B cell (primary cell): Measurements from ENCODE around the gene PARP16. TPM values are rescaled to one million over a fixed set of nuclear protein-coding genes. Genes with fewer than 3 reads are reported as not detected.

Source experiments
- ATAC-seq: fragments of 200-7000 bp; cut with Tn5 transposase; one replicate; pipeline ENCODE4 v1.10.0; 2021; ENCODE audit warnings: low read depth, mild to moderate bottlenecking, moderate number of reproducible peaks, moderate library complexity
- CTCF ChIA-PET: fragments of 350-600 bp; sonication (Branson Sonifier 250); formaldehyde crosslinking; loops from one replicate; lab custom pipeline; 2021; ENCODE audit warnings: antibody characterized with exemption, inconsistent platforms; lab: Charles Lee
- POLR2A ChIA-PET: fragments of 350-600 bp; sonication (Branson Sonifier 250); formaldehyde crosslinking; loops from one replicate; lab custom pipeline; 2021; ENCODE audit warnings: antibody characterized with exemption; lab: Charles Lee
- DNase-seq: peaks from one replicate; pipeline ENCODE4 v3.0.0; 2013
- H2AFZ ChIP-seq: 2 replicates; pipeline ENCODE4 v1.6.1; 2012; ENCODE audit warnings: mild to moderate bottlenecking, low read depth, low read length; ENCODE audit not compliant: insufficient read depth, poor library complexity, severe bottlenecking
- H3K27ac ChIP-seq, 2 donors: 1 replicate in 1 of 2; 2 replicates in 1 of 2; pipeline ENCODE4 v1.5.1; 2012 to 2013; ENCODE audit warnings: low read length in 2 of 2, mild to moderate bottlenecking in 2 of 2, moderate library complexity in 1 of 2
- H3K27me3 ChIP-seq, 4 experiments: fragments of 200-600 bp in 1 of 4; sonication (generic) in 1 of 4; replicated peaks in 1 of 4; 1 replicate in 2 of 4; 2 replicates in 2 of 4; pipeline versions ENCODE4 v1.6.1 to v1.7.0; 2013 to 2016; ENCODE audit warnings: low read length in 3 of 4, mild to moderate bottlenecking in 2 of 4, mixed read lengths in 1 of 4, moderate library complexity in 1 of 4; ENCODE audit not compliant: insufficient read depth in 4 of 4, control insufficient read depth in 3 of 4; ENCODE audit errors: control extremely low read depth in 1 of 4
- H3K36me3 ChIP-seq, 2 experiments: replicated peaks in 1 of 2; 1 replicate in 1 of 2; 2 replicates in 1 of 2; pipeline versions ENCODE4 v1.6.1 to v1.7.1; 2013; ENCODE audit warnings: low read length in 1 of 2; ENCODE audit not compliant: insufficient read depth in 2 of 2, control insufficient read depth in 1 of 2; ENCODE audit errors: control extremely low read depth in 1 of 2, extremely low read depth in 1 of 2
- H3K4me1 ChIP-seq, 2 donors: fragments of 200-600 bp in 1 of 2; sonication (generic) in 1 of 2; 1 replicate in 1 of 2; 2 replicates in 1 of 2; pipeline versions ENCODE4 v1.5.1 to v1.6.1; 2013 to 2017; ENCODE audit warnings: low read length in 2 of 2; ENCODE audit not compliant: control insufficient read depth in 2 of 2, insufficient read depth in 2 of 2
- H3K4me2 ChIP-seq: replicated peaks from 2 replicates; pipeline ENCODE3; 2012; ENCODE audit warnings: mild to moderate bottlenecking, low read depth, low read length; ENCODE audit not compliant: poor library complexity, severe bottlenecking
- H3K4me3 ChIP-seq, 5 experiments: fragments of 200-600 bp in 1 of 5; sonication (generic) in 1 of 5; 1 replicate in 3 of 5; 2 replicates in 2 of 5; pipeline versions ENCODE4 v1.5.1 to v1.7.0; 2011 to 2016; ENCODE audit warnings: low read length in 4 of 5, mild to moderate bottlenecking in 4 of 5, low read depth in 2 of 5, control low read depth in 1 of 5, moderate library complexity in 1 of 5; ENCODE audit not compliant: insufficient read depth in 1 of 5; ENCODE audit errors: control extremely low read depth in 1 of 5, extremely low read depth in 1 of 5
- H3K79me2 ChIP-seq: fragments of 200-600 bp; sonication (generic); one replicate; pipeline ENCODE4 v1.6.0; 2016; ENCODE audit warnings: low read length; ENCODE audit not compliant: control insufficient read depth, insufficient read depth
- H3K9ac ChIP-seq: fragments of 200-600 bp; sonication (generic); 2 replicates; pipeline ENCODE4 v1.6.1; 2017; ENCODE audit warnings: mild to moderate bottlenecking, low read length, moderate library complexity
- H3K9me3 ChIP-seq, 3 donors: one replicate each; pipeline versions ENCODE4 v1.6.1 to v1.7.1; 2013; ENCODE audit warnings: low read length in 2 of 3; ENCODE audit not compliant: control insufficient read depth in 2 of 3, insufficient read depth in 1 of 3; ENCODE audit errors: control extremely low read depth in 1 of 3
- H4K20me1 ChIP-seq: 2 replicates; pipeline ENCODE4 v1.6.0; 2012; ENCODE audit warnings: mild to moderate bottlenecking, low read length; ENCODE audit not compliant: insufficient read depth, control insufficient read depth, poor library complexity, severe bottlenecking
- H3K27ac Mint-ChIP-seq: one replicate; pipeline ENCODE4 v1.8.0; 2021; ENCODE audit warnings: mixed read lengths
- H3K27me3 Mint-ChIP-seq: one replicate; pipeline ENCODE4 v1.8.0; 2021; ENCODE audit warnings: mixed read lengths
- H3K4me1 Mint-ChIP-seq: one replicate; pipeline ENCODE4 v1.8.0; 2021; ENCODE audit warnings: mixed read lengths
- H3K4me3 Mint-ChIP-seq: one replicate; pipeline ENCODE4 v1.8.0; 2021; ENCODE audit warnings: mixed read lengths
- H3K9me3 Mint-ChIP-seq: one replicate; pipeline ENCODE4 v1.8.0; 2022; ENCODE audit warnings: mixed read lengths; ENCODE audit not compliant: insufficient read depth
- EZH2 ChIP-seq: IDR thresholded peaks from 2 replicates; pipeline ENCODE4 v1.6.1; 2012; ENCODE audit warnings: borderline replicate concordance, low read depth, mild to moderate bottlenecking, moderate library complexity, low read length; ENCODE audit not compliant: insufficient read depth, poor library complexity, severe bottlenecking
- WGBS: methylation state at CpG from one replicate; pipeline ENCODE4 v1.1.5; 2013; ENCODE audit warnings: missing lambda C conversion rate; ENCODE audit not compliant: insufficient coverage; 5-methylcytosine and 5-hydroxymethylcytosine counted together
- intact Hi-C: fragments of 100-400 bp; cut with micrococcal nuclease; formaldehyde crosslinking; loops from one replicate; pipeline ENCODE4 v1.10.0; 2022
- polyA plus RNA-seq: library from polyadenylated mRNA; depleted of rRNA; stranded (reverse); fragments of >200 nt; gene quantifications from 2 replicates; pipeline ENCODE4 v1.2.3, GENCODE V29; 2012
- total RNA-seq, 2 donors: library from RNA; stranded (reverse); fragments of 120-200 nt in 1 of 2; gene quantifications; 1 replicate in 1 of 2; 2 replicates in 1 of 2; pipeline versions ENCODE4 v1.2.3 to v1.2.4, GENCODE V29; 2013 to 2022
- TF ChIP-seq, protein P1 (sequence below): fragments of 200-600 bp; IDR thresholded peaks from one replicate; pipeline ENCODE4 v1.8.0; 2022; ENCODE audit warnings: antibody characterized with exemption, mild to moderate bottlenecking

The PARP16 gene
- total and polyA plus RNA-seq, 2 donors (not counting 1 experiment from before 2014, with no cell fraction given) = 18.2 to 19.1 TPM

GRCh38 chr15:65254758-65255157 is 31.9 kb downstream of the PARP16 start:
- Mint-ChIP-seq H3K27ac (no peak overlapping the region), H3K4me3 (no peak overlapping the region), H3K27me3 (no peaks in the 10 kb centered on the region), H3K9me3 (no peaks in the 10 kb centered on the region), H3K4me1 (no peaks in the 10 kb centered on the region)
- no peak overlapping the region for H3K9ac ChIP-seq
- no peaks in the 10 kb centered on the region for H3K79me2 ChIP-seq
- peaks cover 9 to 31% of the 10 kb centered on the region in 2 experiments for H3K36me3 ChIP-seq
- CTCF ChIA-PET = no interaction called here
- no peaks in the 10 kb centered on the region for H3K27me3 ChIP-seq
- no CpG with 5 or more reads among the region's 1 CpG for WGBS
- H2AFZ ChIP-seq = no peak overlapping the region
- H3K27ac ChIP-seq = no peak overlapping the region
- no peaks in the 10 kb centered on the region for H3K9me3 ChIP-seq
- intact Hi-C loops = no loop called here
- H4K20me1 ChIP-seq = no peaks in the 10 kb centered on the region
- no peak overlapping the region for H3K4me2 ChIP-seq
- TF ChIP-seq, protein P1, sequence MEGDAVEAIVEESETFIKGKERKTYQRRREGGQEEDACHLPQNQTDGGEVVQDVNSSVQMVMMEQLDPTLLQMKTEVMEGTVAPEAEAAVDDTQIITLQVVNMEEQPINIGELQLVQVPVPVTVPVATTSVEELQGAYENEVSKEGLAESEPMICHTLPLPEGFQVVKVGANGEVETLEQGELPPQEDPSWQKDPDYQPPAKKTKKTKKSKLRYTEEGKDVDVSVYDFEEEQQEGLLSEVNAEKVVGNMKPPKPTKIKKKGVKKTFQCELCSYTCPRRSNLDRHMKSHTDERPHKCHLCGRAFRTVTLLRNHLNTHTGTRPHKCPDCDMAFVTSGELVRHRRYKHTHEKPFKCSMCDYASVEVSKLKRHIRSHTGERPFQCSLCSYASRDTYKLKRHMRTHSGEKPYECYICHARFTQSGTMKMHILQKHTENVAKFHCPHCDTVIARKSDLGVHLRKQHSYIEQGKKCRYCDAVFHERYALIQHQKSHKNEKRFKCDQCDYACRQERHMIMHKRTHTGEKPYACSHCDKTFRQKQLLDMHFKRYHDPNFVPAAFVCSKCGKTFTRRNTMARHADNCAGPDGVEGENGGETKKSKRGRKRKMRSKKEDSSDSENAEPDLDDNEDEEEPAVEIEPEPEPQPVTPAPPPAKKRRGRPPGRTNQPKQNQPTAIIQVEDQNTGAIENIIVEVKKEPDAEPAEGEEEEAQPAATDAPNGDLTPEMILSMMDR = no peak
- TF ChIP-seq EZH2 = no peak
- H3K4me3 ChIP-seq = no peak overlapping the region
- ATAC-seq = no peak
- no peak for DNase-seq
- H3K4me1 ChIP-seq = no peaks in the 10 kb centered on the region
- POLR2A ChIA-PET = no interaction called here

DNA sequence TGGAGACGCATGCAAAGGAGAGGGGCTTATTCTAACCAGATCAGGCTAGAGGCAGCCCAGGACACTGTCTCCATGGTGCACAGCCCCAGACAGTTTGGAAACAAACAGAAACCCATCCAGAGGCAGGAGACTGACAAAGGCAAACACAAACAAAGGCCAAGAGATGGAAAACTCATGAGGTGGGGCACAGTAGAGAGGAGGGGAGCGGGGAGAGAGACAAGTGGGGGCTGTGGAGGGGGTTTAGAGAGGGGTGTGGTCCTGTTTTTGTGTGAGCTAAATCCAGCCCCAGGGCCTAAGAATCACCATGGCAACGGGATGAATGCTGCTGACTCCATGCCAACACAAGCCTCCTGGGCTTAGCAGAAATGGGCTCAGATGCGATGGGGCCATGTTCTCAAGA is 32.3 kb downstream of the PARP16 start:
- no peak overlapping the region for H3K9ac ChIP-seq
- no peaks in the 10 kb centered on the region for H3K27me3 Mint-ChIP-seq
- H3K4me2 ChIP-seq = no peak overlapping the region
- no peak overlapping the region for H3K27ac ChIP-seq
- ChIA-PET POLR2A (no interaction called here), CTCF (no interaction called here)
- ATAC-seq (no peak), DNase-seq (no peak)
- no peak overlapping the region for H3K4me3 Mint-ChIP-seq
- TF ChIP-seq, protein P1 = no peak
- no peak for TF ChIP-seq EZH2
- no peak overlapping the region for H2AFZ ChIP-seq
- 72% methylated on average over 4 of the region's 4 CpGs for WGBS
- no peaks in the 10 kb centered on the region for H3K4me1 Mint-ChIP-seq
- H3K4me1 ChIP-seq = no peaks in the 10 kb centered on the region
- no peaks in the 10 kb centered on the region for H3K27me3 ChIP-seq
- H3K9me3 ChIP-seq = no peaks in the 10 kb centered on the region
- H3K36me3 ChIP-seq = peaks cover 9 to 27% of the 10 kb centered on the region in 2 experiments
- H4K20me1 ChIP-seq = no peaks in the 10 kb centered on the region
- H3K79me2 ChIP-seq = no peaks in the 10 kb centered on the region
- no peak overlapping the region for H3K4me3 ChIP-seq
- no peaks in the 10 kb centered on the region for H3K9me3 Mint-ChIP-seq
- no peak overlapping the region for H3K27ac Mint-ChIP-seq
- intact Hi-C loops = no loop called here
